WTC11 (cell line): ENCODE results near the gene PPM1L. TPM values are rescaled to one million over a fixed set of nuclear protein-coding genes. Genes with fewer than 3 reads are reported as not detected.

Experiments
- ATAC-seq: fragments of 200-7000 bp; cut with Tn5 transposase; 2 replicates; pipeline ENCODE4 v1.10.0; 2021; ENCODE audit warnings: mild to moderate bottlenecking, moderate library complexity
- Bru-seq: library from RNA; stranded (reverse); fragments of 400-500 nt; gene quantifications from one replicate; lab custom pipeline; 2021; lab: Mats Ljungman, UMichigan
- CTCF ChIA-PET: fragments of 300-600 bp; sonication (Branson Sonifier 250); formaldehyde crosslinking; loops from one replicate; lab custom pipeline; 2021; ENCODE audit warnings: antibody characterized with exemption; lab: Charles Lee
- POLR2A ChIA-PET: fragments of 350-600 bp; sonication (Branson Sonifier 250); formaldehyde crosslinking; loops from one replicate; lab custom pipeline; 2021; ENCODE audit warnings: antibody characterized with exemption; lab: Charles Lee
- DNase-seq: peaks from one replicate; pipeline ENCODE4 v3.0.0; 2021; ENCODE audit warnings: low spot score
- H3K27ac Mint-ChIP-seq: 2 replicates; pipeline ENCODE4 v1.8.0; 2021; ENCODE audit warnings: mixed read lengths
- H3K27me3 Mint-ChIP-seq: 2 replicates; pipeline ENCODE4 v1.8.0; 2021; ENCODE audit warnings: low read depth, mild to moderate bottlenecking, moderate library complexity, mixed read lengths
- H3K36me3 Mint-ChIP-seq: 2 replicates; pipeline ENCODE4 v1.8.0; 2021; ENCODE audit warnings: mixed read lengths
- H3K4me1 Mint-ChIP-seq: 2 replicates; pipeline ENCODE4 v1.8.0; 2022; ENCODE audit warnings: mixed read lengths
- H3K4me3 Mint-ChIP-seq: 2 replicates; pipeline ENCODE4 v1.8.0; 2021; ENCODE audit warnings: mild to moderate bottlenecking, moderate library complexity, mixed read lengths
- H3K9me3 Mint-ChIP-seq: 2 replicates; pipeline ENCODE4 v1.8.0; 2021; ENCODE audit warnings: mixed read lengths
- AFF4 ChIP-seq: sonication (generic); formaldehyde crosslinking; IDR thresholded peaks from 2 replicates; pipeline ENCODE4 v1.8.1; 2023; ENCODE audit warnings: mild to moderate bottlenecking, missing genetic modification reagents, borderline replicate concordance
- ATF1 ChIP-seq: sonication (generic); formaldehyde crosslinking; IDR thresholded peaks from 2 replicates; pipeline ENCODE4 v1.8.1; 2023; ENCODE audit warnings: mild to moderate bottlenecking, moderate library complexity, missing genetic modification reagents
- E2F5 ChIP-seq: sonication (generic); formaldehyde crosslinking; IDR thresholded peaks from 2 replicates; pipeline ENCODE4 v1.8.1; 2022; ENCODE audit warnings: mild to moderate bottlenecking, moderate library complexity, missing genetic modification reagents
- EMX1 ChIP-seq: fragments of 250-450 bp; sonication (Bioruptor Pico); IDR thresholded peaks from 2 replicates; pipeline ENCODE4 v1.8.0; 2021; ENCODE audit warnings: mild to moderate bottlenecking
- FOXK1 ChIP-seq: sonication (generic); formaldehyde crosslinking; IDR thresholded peaks from 2 replicates; pipeline ENCODE4 v1.8.0; 2022; ENCODE audit warnings: mild to moderate bottlenecking, moderate library complexity, missing genetic modification reagents
- HMGXB4 ChIP-seq: sonication (generic); formaldehyde crosslinking; IDR thresholded peaks from 2 replicates; pipeline ENCODE4 v1.8.1; 2023; ENCODE audit warnings: mild to moderate bottlenecking, moderate library complexity, missing genetic modification reagents
- MYBL2 ChIP-seq: sonication (generic); formaldehyde crosslinking; IDR thresholded peaks from 2 replicates; pipeline ENCODE4 v1.8.1; 2023; ENCODE audit warnings: mild to moderate bottlenecking, moderate library complexity, missing genetic modification reagents
- PREB ChIP-seq: sonication (generic); formaldehyde crosslinking; IDR thresholded peaks from 2 replicates; pipeline ENCODE4 v1.8.1; 2022; ENCODE audit warnings: mild to moderate bottlenecking, missing genetic modification reagents, moderate library complexity, borderline replicate concordance
- RELA ChIP-seq: sonication (generic); formaldehyde crosslinking; IDR thresholded peaks from 2 replicates; pipeline ENCODE4 v1.8.1; 2022; ENCODE audit warnings: missing genetic modification reagents, mild to moderate bottlenecking, borderline replicate concordance
- SMAD4 ChIP-seq: sonication (generic); formaldehyde crosslinking; IDR thresholded peaks from 2 replicates; pipeline ENCODE4 v1.8.0; 2022; ENCODE audit warnings: mild to moderate bottlenecking, missing genetic modification reagents
- SOX15 ChIP-seq: fragments of 250-450 bp; sonication (Bioruptor Pico); IDR thresholded peaks from 2 replicates; pipeline ENCODE4 v1.9.0; 2021; ENCODE audit warnings: mild to moderate bottlenecking
- TEAD1 ChIP-seq: sonication (generic); formaldehyde crosslinking; IDR thresholded peaks from 2 replicates; pipeline ENCODE4 v1.8.0; 2022; ENCODE audit warnings: mild to moderate bottlenecking, missing genetic modification reagents
- TEAD4 ChIP-seq: sonication (generic); formaldehyde crosslinking; IDR thresholded peaks from 2 replicates; pipeline ENCODE4 v1.8.0; 2022; ENCODE audit warnings: mild to moderate bottlenecking, missing genetic modification reagents
- ZBTB43 ChIP-seq: sonication (generic); formaldehyde crosslinking; IDR thresholded peaks from 2 replicates; pipeline ENCODE4 v1.8.1; 2023; ENCODE audit warnings: mild to moderate bottlenecking, missing genetic modification reagents
- ZMAT4 ChIP-seq: fragments of 250-450 bp; sonication (Bioruptor Pico); IDR thresholded peaks from 2 replicates; pipeline ENCODE4 v1.9.0; 2021; ENCODE audit warnings: mild to moderate bottlenecking
- ZNF263 ChIP-seq: sonication (generic); formaldehyde crosslinking; IDR thresholded peaks from 2 replicates; pipeline ENCODE4 v1.8.1; 2022; ENCODE audit warnings: low read depth, mild to moderate bottlenecking, moderate library complexity, missing genetic modification reagents
- ZNF317 ChIP-seq: sonication (generic); formaldehyde crosslinking; IDR thresholded peaks from 2 replicates; pipeline ENCODE4 v1.8.1; 2023; ENCODE audit warnings: low read depth, mild to moderate bottlenecking, moderate library complexity, missing genetic modification reagents, borderline replicate concordance
- ZNF416 ChIP-seq: fragments of 250-450 bp; sonication (Bioruptor Pico); IDR thresholded peaks from 2 replicates; pipeline ENCODE4 v1.9.0; 2021; ENCODE audit warnings: mild to moderate bottlenecking, inconsistent platforms
- ZNF532 ChIP-seq: fragments of 250-450 bp; sonication (Bioruptor Pico); IDR thresholded peaks from 2 replicates; pipeline ENCODE4 v1.9.0; 2021; ENCODE audit warnings: mild to moderate bottlenecking, borderline replicate concordance
- long read RNA-seq, 3 experiments: library from RNA in 1 of 3; library from capped mRNA in 1 of 3; library from polyadenylated mRNA in 1 of 3; unstranded in 2 of 3; stranded (forward) in 1 of 3; transcript quantifications; one replicate each; pipeline ENCODE4 v2.0.0, GENCODE V29; 2021
- total RNA-seq: library from RNA; stranded (reverse); gene quantifications from 3 replicates; pipeline ENCODE4 v1.2.3, GENCODE V29; 2021

Gene PPM1L
- 16.0 to 18.1 TPM (median 16.1 TPM) in 3 replicates for total RNA-seq
- Bru-seq, nascent RNA = percentile 65 among the genes with signal in this experiment
- long read RNA-seq, experiment 1, partial matches to known transcripts = 21 of 25 reads
- long read RNA-seq, experiment 1, other reads (novel, unspliced or antisense) = 4 of 25 reads
- long read RNA-seq, experiment 2, partial matches to known transcripts = 1 of 14 reads
- long read RNA-seq, experiment 2, other reads (novel, unspliced or antisense) = 13 of 14 reads
- long read RNA-seq, experiment 3 = 0 reads

- no peak within 1 kb of the TSS for H3K27ac Mint-ChIP-seq
- TF ChIP-seq HMGXB4 (CRISPR knock-in tag) (peak; percentile 44; the same call in 1 of the 2 replicates), ZBTB43 (CRISPR knock-in tag) (0 out of 2 replicates have a peak, but pooled peaks have one; percentile 22), ZNF263 (CRISPR knock-in tag) (peak; percentile 55; the same call in 1 of the 2 replicates), AFF4 (no peak)
- peaks cover 44% of the 10 kb centered on the region for H3K27me3 Mint-ChIP-seq
- H3K4me1 Mint-ChIP-seq = peaks cover 33% of the 10 kb centered on the region
- no peaks in the 10 kb centered on the region for H3K36me3 Mint-ChIP-seq
- ATAC-seq (peak; percentile 4), DNase-seq (peak; percentile 55)
- POLR2A ChIA-PET = interaction anchor here (0.8 to 1.5 kb wide), 5 partner anchors 9 to 617 kb away, joined by 3 to 4 read pairs (median 4); no protein-coding TSS in a partner anchor
- H3K4me3 Mint-ChIP-seq = peak within 1 kb of the TSS; percentile 92
- CTCF ChIA-PET = no interaction called here
- H3K9me3 Mint-ChIP-seq = no peaks in the 10 kb centered on the region
Observed at GRCh38 chr3:160755776-160756304, at the start of gene PPM1L. Gene PPM1L (plus strand): TSS chr3:160756231.

- CTCF ChIA-PET = interaction anchor here (1.4 kb wide), 1 partner anchor 234 kb away, joined by 5 read pairs; no protein-coding TSS in a partner anchor
- H3K4me3 Mint-ChIP-seq = no peak overlapping the region
- ATAC-seq (peak; percentile 70), DNase-seq (no peak)
- POLR2A ChIA-PET = no interaction called here
- no peaks in the 10 kb centered on the region for H3K9me3 Mint-ChIP-seq
- peaks cover 5% of the 10 kb centered on the region; the same call in 1 of the 2 replicates for H3K27me3 Mint-ChIP-seq
- H3K27ac Mint-ChIP-seq = no peak overlapping the region
- H3K4me1 Mint-ChIP-seq = peaks cover 16% of the 10 kb centered on the region
- no peaks in the 10 kb centered on the region for H3K36me3 Mint-ChIP-seq
- no peak for TF ChIP-seq PREB (CRISPR knock-in tag)
- TF ChIP-seq ZNF532 = no peak
- no peak for TF ChIP-seq EMX1 (CRISPR knock-in tag)
- TF ChIP-seq ZNF317 (CRISPR knock-in tag) = no peak
- no peak for TF ChIP-seq RELA (CRISPR knock-in tag)
- TF ChIP-seq FOXK1 (CRISPR knock-in tag) = no peak
- TF ChIP-seq ZNF416 (CRISPR knock-in tag) = no peak
- no peak for TF ChIP-seq SOX15 (CRISPR knock-in tag)
- TF ChIP-seq ZNF263 (CRISPR knock-in tag) = no peak
- TF ChIP-seq E2F5 (CRISPR knock-in tag) = no peak
- TF ChIP-seq TEAD1 = no peak
- TF ChIP-seq ZMAT4 (CRISPR knock-in tag) = no peak
- no peak for TF ChIP-seq SMAD4 (CRISPR knock-in tag)
- no peak for TF ChIP-seq MYBL2 (CRISPR knock-in tag)
- TF ChIP-seq TEAD4 (CRISPR knock-in tag) = no peak
- TF ChIP-seq ATF1 (CRISPR knock-in tag) = no peak
Observed at GRCh38 chr3:160707187-160707794, 48.7 kb upstream of the PPM1L start.
